GM11168 (cell line): ENCODE measurements around the gene NRGN.

Experiments used
- in situ Hi-C: fragments of 300-500 bp; cut with MboI; formaldehyde crosslinking; loops from one replicate; pipeline ENCODE4 v1.12.0; 2022; ENCODE audit warnings: low sequenced_read_pairs; ENCODE audit not compliant: unreplicated experiment

NRGN gene

GRCh38 chr11:124739479-124740276 lies at the start of gene NRGN:
Gene NRGN (plus strand): TSS chr11:124739942. CDS start chr11:124740085, 143 bp downstream.
- in situ Hi-C loops: no loop called here

DNA sequence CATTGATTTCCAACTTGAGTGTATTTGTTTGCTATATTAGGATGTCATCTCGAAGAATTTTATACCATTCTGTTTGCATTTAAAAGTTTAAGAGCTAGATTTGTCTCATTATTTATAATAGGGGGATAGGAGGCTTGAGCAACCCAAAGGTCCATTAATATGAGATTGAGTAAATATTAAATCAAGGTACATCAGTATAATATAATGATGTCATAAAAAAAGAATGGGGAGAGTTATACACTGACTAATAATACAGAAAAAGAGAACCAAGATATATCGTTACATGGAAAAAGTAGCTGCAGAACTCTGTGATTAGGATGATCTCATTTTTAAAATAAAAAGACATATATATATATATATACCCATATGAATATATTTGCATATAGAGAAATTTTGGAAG lies 46.6 kb upstream of the NRGN start:
- in situ Hi-C loops: no loop called here

DNA sequence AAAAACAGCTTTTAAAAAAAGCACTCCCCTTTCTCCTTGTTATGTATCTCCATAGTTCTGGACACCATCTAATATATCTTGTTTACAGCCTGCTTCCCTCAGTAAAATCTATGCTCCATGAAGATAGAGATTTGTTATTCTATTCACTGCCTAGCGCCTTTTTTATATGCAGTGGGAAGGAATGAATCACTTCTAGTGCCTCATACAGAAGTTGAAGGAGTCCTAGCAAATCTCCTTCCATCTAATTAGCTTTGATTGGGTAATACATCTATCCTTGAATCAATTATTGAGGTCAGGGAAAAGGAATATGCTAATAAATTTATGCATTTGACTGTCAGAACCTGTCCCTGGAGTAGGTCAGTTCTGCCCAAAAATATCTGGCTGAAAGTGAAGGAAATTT lies 40.2 kb upstream of the NRGN start:
- in situ Hi-C loops: no loop called here

GRCh38 chr11:124700028-124700427 lies 39.7 kb upstream of the NRGN start:
- in situ Hi-C loops: no loop called here

- in situ Hi-C loops: no loop called here
Observed at GRCh38 chr11:124707829-124708228, 31.9 kb upstream of the NRGN start.

GRCh38 chr11:124712392-124712791 lies 27.4 kb upstream of the NRGN start:
- in situ Hi-C loops: no loop called here

- in situ Hi-C loops: no loop called here
Observed at GRCh38 chr11:124716591-124716990, 23.2 kb upstream of the NRGN start.

DNA sequence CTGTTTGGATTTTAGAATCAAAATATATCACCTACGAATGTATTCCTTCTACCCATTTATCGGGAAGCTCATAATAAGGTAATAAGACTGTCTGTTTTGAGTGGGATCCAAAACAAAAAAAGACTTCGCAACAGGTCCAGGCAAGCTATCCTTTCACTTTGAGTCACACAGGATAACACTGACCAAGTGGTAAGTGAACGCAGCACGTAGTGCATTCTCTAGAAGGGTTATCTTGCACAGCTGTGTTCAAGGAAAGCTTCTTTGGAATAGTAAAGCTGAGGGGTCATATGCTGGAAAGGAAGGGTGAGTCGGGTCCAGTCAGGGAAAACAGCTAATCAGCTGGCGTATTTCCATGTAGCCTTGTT lies 22.3 kb upstream of the NRGN start:
- in situ Hi-C loops: no loop called here

DNA sequence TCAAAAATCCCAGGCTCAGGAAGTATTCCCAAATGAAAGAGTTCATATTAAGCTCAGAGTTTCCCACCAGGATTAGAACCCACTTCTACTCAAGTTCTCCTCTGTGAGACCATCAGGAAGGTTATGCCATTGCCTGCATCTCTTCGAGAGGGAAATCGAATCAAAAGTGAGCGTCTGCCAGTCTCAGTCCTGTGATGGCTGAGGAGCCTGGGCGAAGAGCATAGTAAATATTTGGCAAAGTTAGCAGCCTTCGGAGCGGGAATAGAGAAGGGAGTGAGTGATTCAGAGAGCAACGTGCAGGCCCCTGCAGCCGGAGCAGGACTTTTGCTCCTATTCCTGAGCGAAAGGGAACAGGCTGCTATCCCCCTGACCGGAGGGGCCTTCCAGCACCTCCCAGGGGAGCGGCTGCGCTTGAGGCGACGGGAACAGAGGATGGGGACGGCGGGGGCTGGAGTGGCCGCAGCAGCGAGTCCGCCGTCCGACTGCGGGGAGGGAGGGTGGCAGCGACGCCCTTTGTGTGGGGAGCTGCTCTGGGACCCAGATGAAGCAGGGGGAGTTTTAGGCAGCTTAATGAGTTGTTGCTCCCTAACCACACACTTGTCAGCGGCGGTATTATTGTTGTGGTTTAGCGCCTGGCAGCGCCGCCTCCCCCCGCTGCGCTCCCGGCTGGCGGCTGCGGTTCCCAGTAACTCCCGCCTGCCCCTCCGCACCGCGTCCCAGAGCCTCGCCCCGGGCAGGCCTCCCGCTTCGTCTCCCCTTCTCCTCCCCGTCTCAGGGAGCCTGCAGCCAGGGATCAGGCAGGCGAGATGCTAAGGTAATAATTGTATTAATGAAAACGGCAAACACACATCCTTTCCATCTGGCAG lies 21.7 kb upstream of the NRGN start:
- in situ Hi-C loops: no loop called here

- in situ Hi-C loops: no loop called here
Observed at GRCh38 chr11:124718801-124719200, 20.9 kb upstream of the NRGN start.

- in situ Hi-C loops: no loop called here
Observed at GRCh38 chr11:124719534-124719933, 20.2 kb upstream of the NRGN start.

GRCh38 chr11:124722176-124722575 lies 17.6 kb upstream of the NRGN start:
- in situ Hi-C loops: no loop called here

DNA sequence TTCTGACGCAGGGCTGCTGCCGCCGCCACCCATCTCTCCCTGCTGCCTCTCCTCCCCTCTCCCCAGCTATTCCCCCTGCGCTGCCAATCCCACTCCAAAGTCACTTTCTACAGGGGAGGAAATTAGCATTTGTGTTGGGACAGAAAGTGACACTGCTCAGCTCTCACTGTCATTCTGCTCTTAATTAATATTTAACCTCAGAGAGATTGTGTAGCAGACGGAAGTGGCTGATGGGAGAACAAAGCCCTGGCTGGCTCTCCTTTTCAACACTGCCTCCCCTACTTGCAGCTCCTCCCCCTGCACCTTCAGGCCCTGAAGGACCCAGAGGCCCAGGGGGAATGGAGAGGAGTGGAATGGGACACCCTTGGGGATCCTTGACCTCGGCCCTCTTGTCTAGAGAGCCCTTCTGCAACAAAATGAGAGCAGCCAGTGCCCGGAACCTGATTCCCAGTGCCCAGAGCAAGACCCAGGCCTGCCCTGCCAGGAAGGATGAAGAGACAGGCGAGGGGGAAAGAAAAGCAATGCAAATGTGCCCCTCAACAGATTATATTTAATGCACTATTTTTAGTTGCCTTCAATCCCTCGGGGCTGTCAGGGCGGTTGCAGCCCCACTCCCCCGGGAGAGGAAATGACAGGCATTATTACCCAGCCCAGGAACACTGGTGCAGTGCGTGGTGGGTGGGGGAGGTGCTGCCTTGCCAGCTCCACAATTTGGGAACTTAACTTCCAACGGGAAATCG lies 14.6 kb upstream of the NRGN start:
- in situ Hi-C loops: no loop called here

- in situ Hi-C loops: no loop called here
Observed at GRCh38 chr11:124725719-124726105, 14.0 kb upstream of the NRGN start.

- in situ Hi-C loops: no loop called here
Observed at GRCh38 chr11:124727474-124727873, 12.3 kb upstream of the NRGN start.

GRCh38 chr11:124728134-124728533 lies 11.6 kb upstream of the NRGN start:
- in situ Hi-C loops: no loop called here

GRCh38 chr11:124729571-124729970 lies 10.2 kb upstream of the NRGN start:
- in situ Hi-C loops: no loop called here

DNA sequence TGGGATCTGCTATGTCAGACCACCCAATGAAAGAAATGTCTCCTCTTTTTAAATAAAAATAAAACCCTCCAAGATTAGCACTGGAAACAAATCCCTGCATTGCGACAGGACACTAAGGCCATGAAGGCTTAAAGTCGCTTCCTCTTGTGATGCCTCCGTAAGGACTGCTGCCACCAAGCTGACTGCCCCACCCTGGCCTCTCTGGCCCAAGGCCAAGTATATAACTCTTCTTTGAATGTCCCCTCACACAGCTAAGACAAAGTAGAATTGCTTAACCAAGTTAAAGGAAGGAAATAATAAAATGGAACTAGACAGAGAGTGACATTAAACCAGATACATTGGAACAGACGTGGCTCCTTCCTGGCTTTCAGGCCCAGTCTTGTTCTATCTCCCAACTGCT lies 7.5 kb upstream of the NRGN start:
- in situ Hi-C loops: no loop called here

DNA sequence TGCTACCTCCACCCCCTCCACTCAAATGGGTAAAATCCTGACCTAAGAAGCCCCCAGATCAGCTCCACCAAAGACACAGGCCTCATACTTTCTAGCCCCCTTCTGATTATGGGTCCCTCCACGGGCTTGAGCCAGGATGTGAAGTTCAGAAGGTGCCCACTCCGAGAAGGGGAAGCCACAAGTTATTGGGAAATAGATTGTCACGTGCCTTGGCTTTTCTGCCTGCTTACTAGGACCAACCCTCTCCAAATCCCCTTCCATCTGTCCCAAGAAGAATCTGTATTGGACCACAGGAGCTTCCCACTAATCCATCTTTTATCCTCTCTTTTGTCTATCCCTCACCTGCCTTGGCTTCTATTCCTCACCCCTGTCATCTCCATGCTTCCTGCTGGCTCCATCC lies 3.0 kb upstream of the NRGN start:
- in situ Hi-C loops: no loop called here

- in situ Hi-C loops: no loop called here
Observed at GRCh38 chr11:124737638-124738305, 2.0 kb upstream of the NRGN start.
